A549 (cell line): ENCODE measurements around the gene LRFN5. TPM values are rescaled to one million over a fixed set of nuclear protein-coding genes. Genes with fewer than 3 reads are reported as not detected.

ENCODE experiments used
- ATAC-seq, 2 experiments: fragments of 200-7000 bp in 1 of 2; fragments of >200 bp in 1 of 2; cut with Nextera tagmentation in 1 of 2; cut with Tn5 transposase in 1 of 2; 3 replicates each; pipeline versions ENCODE4 v1.8.0 to v1.9.1; 2018 to 2020; ENCODE audit warnings: mild to moderate bottlenecking in 1 of 2, moderate library complexity in 1 of 2
- CTCF ChIA-PET: fragments of 300-600 bp; sonication (Branson Sonifier 250); formaldehyde crosslinking; extraction: SDS; loops from one replicate; lab custom pipeline; 2021; ENCODE audit warnings: antibody characterized with exemption, inconsistent platforms; lab: Yijun Ruan, JAX
- POLR2A ChIA-PET: fragments of 350-600 bp; formaldehyde crosslinking; extraction: SDS; loops from one replicate; lab custom pipeline; 2021; ENCODE audit warnings: antibody characterized with exemption, inconsistent platforms; lab: Yijun Ruan, JAX
- DNase-seq, 2 experiments: peaks; one replicate each; pipeline versions ENCODE4 v3.0.0 to v3.0.0-alpha.2; 2011 to 2016; ENCODE audit warnings: low read depth in 1 of 2, low spot score in 1 of 2
- FAIRE-seq: peaks from 2 replicates; lab custom pipeline; 2011; peaks lifted over from hg19 to GRCh38; lab: Jason Lieb, UNC
- H3K27ac ChIP-seq, 2 experiments: fragments of >200 bp; sonication (Bioruptor Twin); formaldehyde crosslinking; 3 replicates each; pipeline ENCODE4 v1.5.1; 2016 to 2017
- H3K4me1 ChIP-seq: fragments of >200 bp; sonication (Bioruptor Twin); formaldehyde crosslinking; 3 replicates; pipeline ENCODE4 v1.6.1; 2016
- H3K4me2 ChIP-seq: fragments of >200 bp; sonication (Bioruptor Twin); formaldehyde crosslinking; 3 replicates; pipeline ENCODE4 v1.6.1; 2016
- H3K4me3 ChIP-seq: fragments of >200 bp; sonication (Bioruptor Twin); formaldehyde crosslinking; 3 replicates; pipeline ENCODE4 v1.5.1; 2016
- H3K9me3 ChIP-seq: fragments of >200 bp; sonication (Bioruptor Twin); formaldehyde crosslinking; 3 replicates; pipeline ENCODE4 v1.6.1; 2016
- CBX2 ChIP-seq: fragments of 200-600 bp; sonication (generic); IDR thresholded peaks from 2 replicates; pipeline ENCODE4 v1.6.1; 2016; ENCODE audit warnings: low read depth, mild to moderate bottlenecking, borderline replicate concordance
- CEBPB ChIP-seq, 2 experiments: fragments of >200 bp in 1 of 2; sonication (Bioruptor Twin) in 1 of 2; formaldehyde crosslinking in 1 of 2; IDR thresholded peaks; 2 replicates each; pipeline ENCODE4 v1.6.1; 2012 to 2016
- CHD2 ChIP-seq: fragments of 150-350 bp; IDR thresholded peaks from 2 replicates; pipeline ENCODE4 v1.6.1; 2014; ENCODE audit warnings: low read length; ENCODE audit not compliant: partially characterized antibody
- CTCF ChIP-seq: fragments of >200 bp; sonication (Bioruptor Twin); formaldehyde crosslinking; IDR thresholded peaks from 3 replicates; pipeline ENCODE4 v1.5.1; 2016
- EHF ChIP-seq: fragments of 250-450 bp; sonication (Bioruptor Pico); IDR thresholded peaks from 2 replicates; pipeline ENCODE4 v1.5.0; 2020; ENCODE audit warnings: mild to moderate bottlenecking
- ELK1 ChIP-seq: fragments of 150-350 bp; IDR thresholded peaks from 2 replicates; pipeline ENCODE4 v1.6.1; 2014; ENCODE audit warnings: low read depth, mild to moderate bottlenecking, low read length
- ESRRA ChIP-seq: fragments of 150-350 bp; IDR thresholded peaks from 2 replicates; pipeline ENCODE4 v1.6.1; 2014; ENCODE audit warnings: mild to moderate bottlenecking, low read length, borderline replicate concordance
- FOSB ChIP-seq: fragments of 250-450 bp; sonication (Bioruptor Pico); IDR thresholded peaks from 2 replicates; pipeline ENCODE4 v1.5.0; 2020; ENCODE audit warnings: mild to moderate bottlenecking, moderate library complexity
- FOSL2 ChIP-seq, 2 experiments: fragments of 450-650 bp in 1 of 2; fragments of >200 bp in 1 of 2; sonication (Bioruptor Twin) in 1 of 2; formaldehyde crosslinking; IDR thresholded peaks; 2 replicates each; pipeline versions ENCODE4 v1.5.0 to v1.6.1; 2016 to 2020; ENCODE audit warnings: mild to moderate bottlenecking in 1 of 2, moderate library complexity in 1 of 2
- FOXS1 ChIP-seq: fragments of 250-450 bp; sonication (Bioruptor Pico); IDR thresholded peaks from 2 replicates; pipeline ENCODE4 v1.5.0; 2020; ENCODE audit warnings: mild to moderate bottlenecking, moderate library complexity
- GATA3 ChIP-seq: IDR thresholded peaks from 2 replicates; pipeline ENCODE4 v1.6.1; 2012; ENCODE audit warnings: borderline replicate concordance
- HMGXB4 ChIP-seq: fragments of 250-450 bp; sonication (Bioruptor Pico); IDR thresholded peaks from 2 replicates; pipeline ENCODE4 v1.5.0; 2021; ENCODE audit warnings: mild to moderate bottlenecking, moderate library complexity, borderline replicate concordance
- HOXA7 ChIP-seq: fragments of 250-450 bp; sonication (Bioruptor Pico); IDR thresholded peaks from 2 replicates; pipeline ENCODE4 v1.5.0; 2020; ENCODE audit warnings: mild to moderate bottlenecking, moderate library complexity
- HOXB5 ChIP-seq: fragments of 250-450 bp; sonication (Bioruptor Pico); IDR thresholded peaks from 2 replicates; pipeline ENCODE4 v1.5.0; 2020; ENCODE audit warnings: mild to moderate bottlenecking, moderate library complexity
- JUN ChIP-seq, 2 experiments: fragments of >200 bp; sonication (Bioruptor Twin); formaldehyde crosslinking; IDR thresholded peaks; 2 replicates in 1 of 2; 3 replicates in 1 of 2; pipeline ENCODE4 v1.6.1; 2016 to 2017
- NFE2L2 ChIP-seq: fragments of 150-350 bp; conservative IDR thresholded peaks from 2 replicates; pipeline ENCODE4 v1.6.1; 2014; ENCODE audit warnings: low read length
- NPAS2 ChIP-seq: fragments of 250-450 bp; sonication (Bioruptor Pico); IDR thresholded peaks from 2 replicates; pipeline ENCODE4 v1.8.0; 2022; ENCODE audit warnings: mild to moderate bottlenecking, moderate library complexity, borderline replicate concordance
- POLR2A ChIP-seq: IDR thresholded peaks from 2 replicates; pipeline ENCODE4 v1.6.1; 2012; ENCODE audit warnings: mild to moderate bottlenecking, low read length
- POLR2AphosphoS2 ChIP-seq: conservative IDR thresholded peaks from 2 replicates; pipeline ENCODE4 v1.6.1; 2012; ENCODE audit warnings: low read length, improper control_type of control experiment, inconsistent platforms
- RCOR1 ChIP-seq: fragments of 150-350 bp; IDR thresholded peaks from 2 replicates; pipeline ENCODE4 v1.6.1; 2014; ENCODE audit warnings: antibody characterized with exemption, low read length, low read depth
- RFX5 ChIP-seq: fragments of 450-650 bp; IDR thresholded peaks from 2 replicates; pipeline ENCODE4 v1.7.1; 2014; ENCODE audit warnings: antibody characterized with exemption, mild to moderate bottlenecking, moderate library complexity
- SMC3 ChIP-seq: fragments of >200 bp; sonication (Bioruptor Twin); formaldehyde crosslinking; IDR thresholded peaks from 3 replicates; pipeline ENCODE4 v1.6.1; 2018; ENCODE audit warnings: inconsistent platforms
- SREBF2 ChIP-seq: fragments of 450-650 bp; IDR thresholded peaks from 2 replicates; pipeline ENCODE4 v1.6.1; 2014; ENCODE audit warnings: mild to moderate bottlenecking, moderate library complexity
- TP53 ChIP-seq: fragments of 250-450 bp; sonication (Bioruptor Pico); IDR thresholded peaks from 2 replicates; pipeline ENCODE4 v1.5.0; 2021; ENCODE audit warnings: mild to moderate bottlenecking, moderate library complexity
- USF2 ChIP-seq: fragments of 450-650 bp; IDR thresholded peaks from 2 replicates; pipeline ENCODE4 v1.6.1; 2014; ENCODE audit warnings: antibody characterized with exemption
- ZNF302 ChIP-seq: fragments of 250-450 bp; sonication (Bioruptor Pico); IDR thresholded peaks from 2 replicates; pipeline ENCODE4 v1.9.0; 2021; ENCODE audit warnings: inconsistent platforms, mild to moderate bottlenecking, moderate library complexity
- WGBS: methylation state at CpG from one replicate; pipeline ENCODE4 v1.1.6; 2017; ENCODE audit errors: missing lambda C conversion rate; 5-methylcytosine and 5-hydroxymethylcytosine counted together
- polyA plus RNA-seq, 4 experiments: library from polyadenylated mRNA; depleted of rRNA in 3 of 4; stranded (reverse); fragments of >200 nt; fragmentation: RNase III in 1 of 4; extraction: RNeasy Plus Mini Kit Qiagen cat#74134 plus additional on column Dnase treatment in 1 of 4; gene quantifications; 2 replicates in 3 of 4; 3 replicates in 1 of 4; pipeline ENCODE4 v1.2.3, GENCODE V29; 2011 to 2017
- TF ChIP-seq, protein P1 (sequence below): fragments of >200 bp; sonication (Bioruptor Twin); formaldehyde crosslinking; IDR thresholded peaks from 3 replicates; pipeline ENCODE4 v1.6.1; 2016
- TF ChIP-seq, protein P2 (sequence below): IDR thresholded peaks from 2 replicates; pipeline ENCODE4 v1.6.1; 2012
- TF ChIP-seq, protein P3 (sequence below): fragments of 250-450 bp; sonication (Bioruptor Pico); IDR thresholded peaks from 2 replicates; pipeline ENCODE4 v1.5.0; 2020; ENCODE audit warnings: low read depth, mild to moderate bottlenecking, moderate library complexity

LRFN5 gene
- polyA plus RNA-seq, 2 of the 4 experiments (the other 2 are of a cell fraction) = not detected

GRCh38 chr14:41623736-41624135 lies 17.1 kb downstream of the LRFN5 start:
- no peak overlapping the region for H3K4me2 ChIP-seq
- 64% methylated on average over 1 of the region's 1 CpG for WGBS
- ChIA-PET POLR2A (no interaction called here), CTCF (no interaction called here)
- no peak overlapping the region for H3K27ac ChIP-seq
- H3K4me3 ChIP-seq = no peak overlapping the region
- no peak for ATAC-seq
- H3K9me3 ChIP-seq = no peaks in the 10 kb centered on the region
- TF ChIP-seq CHD2 (no peak), HOXA7 (CRISPR knock-in tag) (no peak), GATA3 (no peak), CEBPB (IDR thresholded peaks at IDR 0.05) (no peak), FOSB (CRISPR knock-in tag) (no peak), SREBF2 (no peak), JUN (IDR thresholded peaks at IDR 0.05) (no peak), CBX2 (no peak), FOXS1 (CRISPR knock-in tag) (no peak), TP53 (no peak), EHF (CRISPR knock-in tag) (no peak), USF2 (no peak), NFE2L2 (no peak), ESRRA (no peak), POLR2A (no peak)
- TF ChIP-seq, protein P1, sequence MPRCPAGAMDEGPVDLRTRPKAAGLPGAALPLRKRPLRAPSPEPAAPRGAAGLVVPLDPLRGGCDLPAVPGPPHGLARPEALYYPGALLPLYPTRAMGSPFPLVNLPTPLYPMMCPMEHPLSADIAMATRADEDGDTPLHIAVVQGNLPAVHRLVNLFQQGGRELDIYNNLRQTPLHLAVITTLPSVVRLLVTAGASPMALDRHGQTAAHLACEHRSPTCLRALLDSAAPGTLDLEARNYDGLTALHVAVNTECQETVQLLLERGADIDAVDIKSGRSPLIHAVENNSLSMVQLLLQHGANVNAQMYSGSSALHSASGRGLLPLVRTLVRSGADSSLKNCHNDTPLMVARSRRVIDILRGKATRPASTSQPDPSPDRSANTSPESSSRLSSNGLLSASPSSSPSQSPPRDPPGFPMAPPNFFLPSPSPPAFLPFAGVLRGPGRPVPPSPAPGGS = no peak
- TF ChIP-seq, protein P2, sequence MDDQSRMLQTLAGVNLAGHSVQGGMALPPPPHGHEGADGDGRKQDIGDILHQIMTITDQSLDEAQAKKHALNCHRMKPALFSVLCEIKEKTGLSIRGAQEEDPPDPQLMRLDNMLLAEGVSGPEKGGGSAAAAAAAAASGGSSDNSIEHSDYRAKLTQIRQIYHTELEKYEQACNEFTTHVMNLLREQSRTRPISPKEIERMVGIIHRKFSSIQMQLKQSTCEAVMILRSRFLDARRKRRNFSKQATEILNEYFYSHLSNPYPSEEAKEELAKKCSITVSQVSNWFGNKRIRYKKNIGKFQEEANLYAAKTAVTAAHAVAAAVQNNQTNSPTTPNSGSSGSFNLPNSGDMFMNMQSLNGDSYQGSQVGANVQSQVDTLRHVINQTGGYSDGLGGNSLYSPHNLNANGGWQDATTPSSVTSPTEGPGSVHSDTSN = no peak
- no peak for FAIRE-seq
- H3K4me1 ChIP-seq = no peaks in the 10 kb centered on the region
- no peak for DNase-seq

DNA sequence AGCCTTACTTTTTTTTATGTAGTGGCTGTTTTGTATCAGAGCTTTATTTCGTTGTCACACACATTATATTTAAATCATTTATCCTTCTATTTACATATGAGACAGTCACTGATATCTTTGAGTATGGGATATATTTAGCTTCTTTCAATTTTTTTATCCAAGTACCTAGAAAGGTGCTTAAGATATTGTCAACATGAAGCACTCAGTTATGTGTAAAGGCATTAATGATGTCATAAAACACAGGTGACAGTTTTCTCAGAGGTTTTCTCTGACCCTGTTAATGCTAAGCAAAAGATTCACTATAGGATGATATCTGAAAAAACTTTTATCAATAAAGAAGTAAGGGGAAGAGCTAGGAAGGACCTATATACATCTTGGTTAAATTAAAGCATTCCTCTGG lies 23.2 kb downstream of the LRFN5 start:
- ATAC-seq (no peak), FAIRE-seq (no peak), DNase-seq (no peak)
- no peak overlapping the region for H3K27ac ChIP-seq
- no peak overlapping the region for H3K4me3 ChIP-seq
- H3K4me2 ChIP-seq = no peak overlapping the region
- WGBS = 4% methylated on average over 1 of the region's 1 CpG
- POLR2A ChIA-PET = no interaction called here
- H3K9me3 ChIP-seq = no peaks in the 10 kb centered on the region
- H3K4me1 ChIP-seq = no peaks in the 10 kb centered on the region
- CTCF ChIA-PET = no interaction called here
- TF ChIP-seq NPAS2 (CRISPR knock-in tag) = no peak
- no peak for TF ChIP-seq ZNF302 (CRISPR knock-in tag)
- TF ChIP-seq POLR2AphosphoS2 = no peak
- TF ChIP-seq FOSB (CRISPR knock-in tag) = no peak
- no peak for TF ChIP-seq ELK1
- TF ChIP-seq HOXA7 (CRISPR knock-in tag) = no peak
- TF ChIP-seq HMGXB4 (CRISPR knock-in tag) = no peak
- no peak for TF ChIP-seq SMC3
- TF ChIP-seq CHD2 = no peak
- no peak for TF ChIP-seq RFX5
- TF ChIP-seq RCOR1 = no peak
- TF ChIP-seq ESRRA = no peak
- no peak for TF ChIP-seq GATA3
- no peak for TF ChIP-seq CTCF
- TF ChIP-seq FOSL2 (IDR thresholded peaks at IDR 0.05) = no peak
- no peak for TF ChIP-seq FOSL2 (CRISPR knock-in tag; IDR thresholded peaks at IDR 0.05)
- TF ChIP-seq, protein P3, sequence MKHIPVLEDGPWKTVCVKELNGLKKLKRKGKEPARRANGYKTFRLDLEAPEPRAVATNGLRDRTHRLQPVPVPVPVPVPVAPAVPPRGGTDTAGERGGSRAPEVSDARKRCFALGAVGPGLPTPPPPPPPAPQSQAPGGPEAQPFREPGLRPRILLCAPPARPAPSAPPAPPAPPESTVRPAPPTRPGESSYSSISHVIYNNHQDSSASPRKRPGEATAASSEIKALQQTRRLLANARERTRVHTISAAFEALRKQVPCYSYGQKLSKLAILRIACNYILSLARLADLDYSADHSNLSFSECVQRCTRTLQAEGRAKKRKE = no peak
- no peak for TF ChIP-seq FOXS1 (CRISPR knock-in tag)
- TF ChIP-seq HOXB5 = no peak
